GM12872 (cell line): ENCODE results near the gene BET1.
A peak's percentile ranks its signal among the peaks of the same experiment; 100 is the strongest.

Source experiments
- TF ChIP-seq, protein P1 (sequence below): IDR thresholded peaks from 3 replicates; pipeline ENCODE4 v1.5.1; 2011; ENCODE audit warnings: low read depth, mild to moderate bottlenecking, low read length, moderate library complexity; ENCODE audit not compliant: insufficient read depth

BET1 gene

GRCh38 chr7:94031865-94032264 is 27.7 kb upstream of the BET1 start:
- TF ChIP-seq, protein P1, sequence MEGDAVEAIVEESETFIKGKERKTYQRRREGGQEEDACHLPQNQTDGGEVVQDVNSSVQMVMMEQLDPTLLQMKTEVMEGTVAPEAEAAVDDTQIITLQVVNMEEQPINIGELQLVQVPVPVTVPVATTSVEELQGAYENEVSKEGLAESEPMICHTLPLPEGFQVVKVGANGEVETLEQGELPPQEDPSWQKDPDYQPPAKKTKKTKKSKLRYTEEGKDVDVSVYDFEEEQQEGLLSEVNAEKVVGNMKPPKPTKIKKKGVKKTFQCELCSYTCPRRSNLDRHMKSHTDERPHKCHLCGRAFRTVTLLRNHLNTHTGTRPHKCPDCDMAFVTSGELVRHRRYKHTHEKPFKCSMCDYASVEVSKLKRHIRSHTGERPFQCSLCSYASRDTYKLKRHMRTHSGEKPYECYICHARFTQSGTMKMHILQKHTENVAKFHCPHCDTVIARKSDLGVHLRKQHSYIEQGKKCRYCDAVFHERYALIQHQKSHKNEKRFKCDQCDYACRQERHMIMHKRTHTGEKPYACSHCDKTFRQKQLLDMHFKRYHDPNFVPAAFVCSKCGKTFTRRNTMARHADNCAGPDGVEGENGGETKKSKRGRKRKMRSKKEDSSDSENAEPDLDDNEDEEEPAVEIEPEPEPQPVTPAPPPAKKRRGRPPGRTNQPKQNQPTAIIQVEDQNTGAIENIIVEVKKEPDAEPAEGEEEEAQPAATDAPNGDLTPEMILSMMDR: no peak

- TF ChIP-seq, protein P1: no peak
These were observed 26.5 kb upstream of the BET1 start for GRCh38 chr7:94030634-94031033.

DNA sequence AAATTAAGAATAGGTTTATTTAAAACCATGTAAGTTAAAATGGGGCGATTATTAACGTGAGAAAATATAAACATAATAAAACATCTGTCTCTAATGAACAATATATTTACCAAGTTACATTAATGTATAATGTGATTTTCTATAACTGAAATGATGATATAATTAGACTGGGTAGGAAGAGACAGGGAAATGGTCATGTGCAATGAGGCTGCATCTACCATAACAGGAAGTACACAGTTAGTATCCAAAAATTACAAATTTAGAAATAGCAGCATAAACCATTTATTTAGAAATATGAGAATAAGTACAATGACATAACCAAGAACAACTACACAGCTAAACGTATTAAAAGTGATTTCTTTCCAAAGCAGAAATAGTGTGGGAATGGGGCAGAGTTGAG is 25.8 kb upstream of the BET1 start:
- TF ChIP-seq, protein P1: no peak

DNA sequence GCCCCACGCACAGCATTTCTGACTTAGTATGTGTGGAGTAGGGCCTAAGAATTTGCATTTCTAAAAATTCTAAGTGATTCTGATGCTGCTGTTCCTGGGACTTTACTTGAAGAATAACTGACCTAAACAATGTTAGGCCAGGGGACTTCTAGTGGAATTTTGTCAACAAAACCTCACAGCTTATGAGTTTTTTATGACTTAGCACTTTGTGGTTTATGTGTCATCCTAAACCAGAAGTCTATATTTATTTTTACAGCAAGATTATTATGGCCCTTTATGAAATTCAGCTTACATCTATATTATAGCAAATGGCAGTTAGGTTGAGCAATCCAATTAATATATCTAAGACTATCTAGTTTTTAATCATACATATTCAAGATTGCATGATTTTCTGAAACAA is 24.6 kb upstream of the BET1 start:
- TF ChIP-seq, protein P1: no peak

GRCh38 chr7:94022550-94022949 is 18.4 kb upstream of the BET1 start:
- TF ChIP-seq, protein P1: no peak

- TF ChIP-seq, protein P1: no peak
These were observed 12.6 kb upstream of the BET1 start for GRCh38 chr7:94016786-94017185.

DNA sequence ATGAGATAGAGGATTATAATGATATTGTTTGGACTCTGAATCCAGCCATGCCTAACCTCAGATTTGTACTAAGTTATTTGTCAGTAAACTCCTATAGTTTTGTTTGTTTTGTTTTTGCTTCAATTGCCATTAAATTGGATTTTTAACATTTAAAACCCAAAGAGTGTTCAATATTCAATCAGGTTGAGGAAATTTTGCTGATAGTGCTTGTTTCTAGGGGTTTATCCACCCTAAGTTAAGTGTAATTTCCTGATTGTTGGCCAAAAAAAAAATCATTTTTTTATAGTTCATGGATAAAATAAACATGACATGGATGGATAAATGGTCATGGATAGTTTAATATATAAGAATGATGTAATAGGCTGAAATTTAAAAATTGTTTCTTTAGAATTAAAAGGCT is 11.4 kb upstream of the BET1 start:
- TF ChIP-seq, protein P1: no peak

- TF ChIP-seq, protein P1: 0 out of 3 replicates have a peak, but pooled peaks have one; percentile 14
These were observed 8.6 kb upstream of the BET1 start for GRCh38 chr7:94012746-94013145.
